ENCODE measurements around the gene SLC39A11. TPM values are rescaled to one million over a fixed set of nuclear protein-coding genes. Genes with fewer than 3 reads are reported as not detected.

Gene SLC39A11
- total and polyA plus RNA-seq, 2 of the 13 experiments (the other 11 are each of a cell fraction or from before 2014, with no cell fraction given), result 17.2 to 31.5 TPM

DNA sequence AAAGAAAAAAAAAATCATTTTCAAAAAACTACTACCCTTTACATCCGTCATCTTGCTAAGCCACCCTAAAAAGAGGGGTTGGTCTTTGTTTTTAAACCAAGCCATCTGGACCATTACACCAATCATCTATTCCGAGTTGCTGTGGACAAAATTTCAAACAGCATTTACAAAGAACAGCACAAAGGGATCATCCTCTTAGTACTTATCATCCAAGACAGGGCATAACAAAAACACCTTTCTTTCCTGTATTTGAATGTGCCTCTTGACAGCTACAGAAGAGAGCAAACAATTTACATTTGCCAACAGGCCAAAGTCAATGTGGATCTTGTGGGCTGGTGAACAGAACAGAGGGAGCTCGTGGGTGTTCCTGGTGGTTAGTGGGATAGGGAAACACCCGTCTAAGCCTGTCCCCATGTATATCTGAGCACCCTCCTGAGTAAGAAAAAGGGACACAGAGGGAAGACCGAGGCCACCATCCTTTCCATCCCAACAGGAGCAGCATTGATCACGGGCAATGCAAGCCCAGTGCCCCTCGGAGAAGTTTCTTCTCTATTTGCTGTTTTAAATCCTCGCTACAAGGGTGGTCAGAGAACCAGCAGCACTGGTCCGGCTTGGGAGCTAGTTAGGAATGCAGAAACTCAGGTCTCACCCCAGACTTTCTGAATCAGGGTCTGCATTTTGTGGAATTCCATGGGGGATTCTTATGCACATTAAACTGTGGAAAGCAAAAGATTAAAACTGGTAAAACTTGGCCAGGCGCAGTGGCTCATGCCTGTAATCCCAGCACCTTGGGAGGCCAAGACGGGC, 1.9 kb downstream of the SLC39A11 start (continued):
- TF ChIP-seq, protein P1, sequence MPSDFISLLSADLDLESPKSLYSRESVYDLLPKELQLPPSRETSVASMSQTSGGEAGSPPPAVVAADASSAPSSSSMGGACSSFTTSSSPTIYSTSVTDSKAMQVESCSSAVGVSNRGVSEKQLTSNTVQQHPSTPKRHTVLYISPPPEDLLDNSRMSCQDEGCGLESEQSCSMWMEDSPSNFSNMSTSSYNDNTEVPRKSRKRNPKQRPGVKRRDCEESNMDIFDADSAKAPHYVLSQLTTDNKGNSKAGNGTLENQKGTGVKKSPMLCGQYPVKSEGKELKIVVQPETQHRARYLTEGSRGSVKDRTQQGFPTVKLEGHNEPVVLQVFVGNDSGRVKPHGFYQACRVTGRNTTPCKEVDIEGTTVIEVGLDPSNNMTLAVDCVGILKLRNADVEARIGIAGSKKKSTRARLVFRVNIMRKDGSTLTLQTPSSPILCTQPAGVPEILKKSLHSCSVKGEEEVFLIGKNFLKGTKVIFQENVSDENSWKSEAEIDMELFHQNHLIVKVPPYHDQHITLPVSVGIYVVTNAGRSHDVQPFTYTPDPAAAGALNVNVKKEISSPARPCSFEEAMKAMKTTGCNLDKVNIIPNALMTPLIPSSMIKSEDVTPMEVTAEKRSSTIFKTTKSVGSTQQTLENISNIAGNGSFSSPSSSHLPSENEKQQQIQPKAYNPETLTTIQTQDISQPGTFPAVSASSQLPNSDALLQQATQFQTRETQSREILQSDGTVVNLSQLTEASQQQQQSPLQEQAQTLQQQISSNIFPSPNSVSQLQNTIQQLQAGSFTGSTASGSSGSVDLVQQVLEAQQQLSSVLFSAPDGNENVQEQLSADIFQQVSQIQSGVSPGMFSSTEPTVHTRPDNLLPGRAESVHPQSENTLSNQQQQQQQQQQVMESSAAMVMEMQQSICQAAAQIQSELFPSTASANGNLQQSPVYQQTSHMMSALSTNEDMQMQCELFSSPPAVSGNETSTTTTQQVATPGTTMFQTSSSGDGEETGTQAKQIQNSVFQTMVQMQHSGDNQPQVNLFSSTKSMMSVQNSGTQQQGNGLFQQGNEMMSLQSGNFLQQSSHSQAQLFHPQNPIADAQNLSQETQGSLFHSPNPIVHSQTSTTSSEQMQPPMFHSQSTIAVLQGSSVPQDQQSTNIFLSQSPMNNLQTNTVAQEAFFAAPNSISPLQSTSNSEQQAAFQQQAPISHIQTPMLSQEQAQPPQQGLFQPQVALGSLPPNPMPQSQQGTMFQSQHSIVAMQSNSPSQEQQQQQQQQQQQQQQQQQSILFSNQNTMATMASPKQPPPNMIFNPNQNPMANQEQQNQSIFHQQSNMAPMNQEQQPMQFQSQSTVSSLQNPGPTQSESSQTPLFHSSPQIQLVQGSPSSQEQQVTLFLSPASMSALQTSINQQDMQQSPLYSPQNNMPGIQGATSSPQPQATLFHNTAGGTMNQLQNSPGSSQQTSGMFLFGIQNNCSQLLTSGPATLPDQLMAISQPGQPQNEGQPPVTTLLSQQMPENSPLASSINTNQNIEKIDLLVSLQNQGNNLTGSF (CRISPR knock-in tag; IDR thresholded peaks at IDR 0.05), result no peak
- TF ChIP-seq SMC3 (IDR thresholded peaks at IDR 0.05; ENCODE audit: low read length) (peak; percentile 39; the same call in 1 of the 2 replicates), ZNF605 (CRISPR knock-in tag; IDR thresholded peaks at IDR 0.05) (no peak), HNF4A (CRISPR knock-in tag; IDR thresholded peaks at IDR 0.05) (peak; percentile 91), MBNL3 (CRISPR knock-in tag; conservative IDR thresholded peaks at IDR 0.05) (no peak), NFYB (CRISPR knock-in tag; IDR thresholded peaks at IDR 0.05) (peak; percentile 20; the same call in 1 of the 2 replicates), KMT2B (CRISPR knock-in tag; IDR thresholded peaks at IDR 0.05) (no peak), ELF3 (CRISPR knock-in tag; IDR thresholded peaks at IDR 0.05) (peak; percentile 82), CSRNP1 (CRISPR knock-in tag; IDR thresholded peaks at IDR 0.05) (no peak), ZNF552 (CRISPR knock-in tag; IDR thresholded peaks at IDR 0.05; ENCODE audit: borderline replicate concordance) (no peak), RCOR2 (CRISPR knock-in tag; IDR thresholded peaks at IDR 0.05) (peak; percentile 87; the same call in 1 of the 2 replicates), ZNF446 (CRISPR knock-in tag; IDR thresholded peaks at IDR 0.05) (peak; percentile 73; the same call in 1 of the 2 replicates), RXRB (CRISPR knock-in tag; IDR thresholded peaks at IDR 0.05; ENCODE audit: borderline replicate concordance) (peak; percentile 66), ZBTB42 (CRISPR knock-in tag; IDR thresholded peaks at IDR 0.05) (no peak), PLRG1 (conservative IDR thresholded peaks at IDR 0.05) (no peak), CBX5 (CRISPR knock-in tag; IDR thresholded peaks at IDR 0.05; ENCODE audit: borderline replicate concordance) (no peak)
- TF ChIP-seq, protein P2, sequence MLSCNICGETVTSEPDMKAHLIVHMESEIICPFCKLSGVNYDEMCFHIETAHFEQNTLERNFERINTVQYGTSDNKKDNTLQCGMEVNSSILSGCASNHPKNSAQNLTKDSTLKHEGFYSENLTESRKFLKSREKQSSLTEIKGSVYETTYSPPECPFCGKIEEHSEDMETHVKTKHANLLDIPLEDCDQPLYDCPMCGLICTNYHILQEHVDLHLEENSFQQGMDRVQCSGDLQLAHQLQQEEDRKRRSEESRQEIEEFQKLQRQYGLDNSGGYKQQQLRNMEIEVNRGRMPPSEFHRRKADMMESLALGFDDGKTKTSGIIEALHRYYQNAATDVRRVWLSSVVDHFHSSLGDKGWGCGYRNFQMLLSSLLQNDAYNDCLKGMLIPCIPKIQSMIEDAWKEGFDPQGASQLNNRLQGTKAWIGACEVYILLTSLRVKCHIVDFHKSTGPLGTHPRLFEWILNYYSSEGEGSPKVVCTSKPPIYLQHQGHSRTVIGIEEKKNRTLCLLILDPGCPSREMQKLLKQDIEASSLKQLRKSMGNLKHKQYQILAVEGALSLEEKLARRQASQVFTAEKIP (CRISPR knock-in tag; IDR thresholded peaks at IDR 0.05; ENCODE audit: borderline replicate concordance), result no peak
- TF ChIP-seq, protein P3, sequence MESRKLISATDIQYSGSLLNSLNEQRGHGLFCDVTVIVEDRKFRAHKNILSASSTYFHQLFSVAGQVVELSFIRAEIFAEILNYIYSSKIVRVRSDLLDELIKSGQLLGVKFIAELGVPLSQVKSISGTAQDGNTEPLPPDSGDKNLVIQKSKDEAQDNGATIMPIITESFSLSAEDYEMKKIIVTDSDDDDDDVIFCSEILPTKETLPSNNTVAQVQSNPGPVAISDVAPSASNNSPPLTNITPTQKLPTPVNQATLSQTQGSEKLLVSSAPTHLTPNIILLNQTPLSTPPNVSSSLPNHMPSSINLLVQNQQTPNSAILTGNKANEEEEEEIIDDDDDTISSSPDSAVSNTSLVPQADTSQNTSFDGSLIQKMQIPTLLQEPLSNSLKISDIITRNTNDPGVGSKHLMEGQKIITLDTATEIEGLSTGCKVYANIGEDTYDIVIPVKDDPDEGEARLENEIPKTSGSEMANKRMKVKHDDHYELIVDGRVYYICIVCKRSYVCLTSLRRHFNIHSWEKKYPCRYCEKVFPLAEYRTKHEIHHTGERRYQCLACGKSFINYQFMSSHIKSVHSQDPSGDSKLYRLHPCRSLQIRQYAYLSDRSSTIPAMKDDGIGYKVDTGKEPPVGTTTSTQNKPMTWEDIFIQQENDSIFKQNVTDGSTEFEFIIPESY (CRISPR knock-in tag; IDR thresholded peaks at IDR 0.05), result no peak

Measured in HepG2 (cell line).